SK-N-SH (cell line): ENCODE measurements around the gene SPTB. TPM values are rescaled to one million over a fixed set of nuclear protein-coding genes. Genes with fewer than 3 reads are reported as not detected.

Experiments
- CTCF ChIA-PET: fragments of 300-600, 350-600 bp; formaldehyde crosslinking; extraction: SDS; loops from one replicate; lab custom pipeline; 2021; lab: Yijun Ruan, JAX
- POLR2A ChIA-PET: fragments of 350-600 bp; sonication (Branson Sonifier 250); formaldehyde crosslinking; extraction: SDS; loops from one replicate; lab custom pipeline; 2020; ENCODE audit warnings: antibody characterized with exemption, inconsistent platforms; lab: Yijun Ruan, JAX
- DNase-seq: peaks from one replicate; pipeline ENCODE4 v3.0.0; 2012
- H2AFZ ChIP-seq: fragments of 200-600 bp; sonication (generic); 2 replicates; pipeline ENCODE4 v1.8.1; 2016; ENCODE audit warnings: antibody characterized with exemption, mild to moderate bottlenecking, low read depth
- H3F3A ChIP-seq: fragments of 200-600 bp; sonication (generic); replicated peaks from 2 replicates; pipeline ENCODE3; 2016; ENCODE audit warnings: antibody characterized with exemption, mild to moderate bottlenecking; ENCODE audit not compliant: insufficient read depth
- H3K27ac ChIP-seq, 2 experiments: fragments of 200-500 bp in 1 of 2; fragments of 200-600 bp in 1 of 2; sonication (Bioruptor generic) in 1 of 2; sonication (generic), shearing (Covaris generic) in 1 of 2; 2 replicates each; pipeline versions ENCODE4 v1.5.1 to v1.6.1; 2014 to 2016; ENCODE audit warnings: low read depth in 2 of 2, inconsistent platforms in 1 of 2, low read length in 1 of 2, mild to moderate bottlenecking in 1 of 2, mixed read lengths in 1 of 2
- H3K27me3 ChIP-seq: fragments of 200-600 bp; sonication (generic), shearing (Covaris generic); 2 replicates; pipeline ENCODE4 v1.6.1; 2016; ENCODE audit warnings: mixed run types; ENCODE audit not compliant: insufficient read depth
- H3K36me3 ChIP-seq, 2 experiments: fragments of 200-500 bp in 1 of 2; fragments of 200-600 bp in 1 of 2; sonication (Bioruptor generic) in 1 of 2; sonication (generic) in 1 of 2; replicated peaks in 1 of 2; 2 replicates each; pipeline versions ENCODE3 to v1.5.1; 2014 to 2016; ENCODE audit warnings: low read length in 1 of 2, mild to moderate bottlenecking in 1 of 2; ENCODE audit not compliant: insufficient read depth in 2 of 2, control insufficient read depth in 1 of 2
- H3K4me1 ChIP-seq, 2 experiments: fragments of 200-500 bp in 1 of 2; fragments of 200-600 bp in 1 of 2; sonication (Bioruptor generic) in 1 of 2; sonication (generic), shearing (Covaris generic) in 1 of 2; 2 replicates each; pipeline versions ENCODE4 v1.5.1 to v1.6.1; 2014 to 2016; ENCODE audit warnings: low read depth in 1 of 2, low read length in 1 of 2, mixed run types in 1 of 2; ENCODE audit not compliant: insufficient read depth in 2 of 2, control insufficient read depth in 1 of 2
- H3K4me2 ChIP-seq: fragments of 200-600 bp; sonication (generic), shearing (Covaris generic); 2 replicates; pipeline ENCODE4 v1.6.1; 2017; ENCODE audit warnings: mixed run types
- H3K4me3 ChIP-seq, 2 experiments: fragments of 200-500 bp in 1 of 2; fragments of 200-600 bp in 1 of 2; sonication (Bioruptor generic) in 1 of 2; sonication (generic), shearing (Covaris generic) in 1 of 2; 2 replicates each; pipeline versions ENCODE4 v1.5.1 to v1.8.1; 2014 to 2016; ENCODE audit warnings: low read depth in 2 of 2, inconsistent platforms in 1 of 2, low read length in 1 of 2, mild to moderate bottlenecking in 1 of 2, mixed read lengths in 1 of 2, moderate library complexity in 1 of 2
- H3K79me2 ChIP-seq: fragments of 200-600 bp; sonication (generic); 2 replicates; pipeline ENCODE4 v1.8.1; 2017; ENCODE audit warnings: mild to moderate bottlenecking; ENCODE audit not compliant: insufficient read depth
- H3K9ac ChIP-seq: fragments of 200-600 bp; sonication (generic); 2 replicates; pipeline ENCODE4 v1.6.1; 2017; ENCODE audit warnings: mixed run types
- H3K9me2 ChIP-seq: fragments of 200-600 bp; sonication (generic); 2 replicates; pipeline ENCODE4 v1.6.1; 2017; ENCODE audit warnings: mixed run types
- H3K9me3 ChIP-seq: fragments of 200-600 bp; sonication (generic); 2 replicates; pipeline ENCODE4 v1.6.1; 2017; ENCODE audit warnings: mixed run types, mild to moderate bottlenecking, moderate library complexity
- H4K20me1 ChIP-seq: fragments of 200-600 bp; sonication (generic); 2 replicates; pipeline ENCODE4 v1.6.1; 2017; ENCODE audit warnings: mild to moderate bottlenecking, mixed run types; ENCODE audit not compliant: insufficient read depth
- EZH2phosphoT487 ChIP-seq: fragments of 200-600 bp; sonication (generic); IDR thresholded peaks from 2 replicates; pipeline ENCODE4 v1.6.1; 2017; ENCODE audit warnings: low read depth, mixed run types, mild to moderate bottlenecking, antibody characterized with exemption, moderate library complexity, borderline replicate concordance
- FOSL2 ChIP-seq: IDR thresholded peaks from 2 replicates; pipeline ENCODE4 v1.4.0; 2012; ENCODE audit warnings: low read depth, mild to moderate bottlenecking, moderate library complexity, borderline replicate concordance
- MXI1 ChIP-seq: IDR thresholded peaks from 2 replicates; pipeline ENCODE4 v1.6.1; 2012; ENCODE audit warnings: mild to moderate bottlenecking, low read depth, low read length, improper control_type of control experiment
- NRF1 ChIP-seq: IDR thresholded peaks from 2 replicates; pipeline ENCODE4 v1.6.1; 2012; ENCODE audit warnings: low read depth, mild to moderate bottlenecking, low read length
- POLR2AphosphoS5 ChIP-seq: IDR thresholded peaks from 2 replicates; pipeline ENCODE4 v1.6.1; 2012; ENCODE audit warnings: low read depth, low read length
- RAD21 ChIP-seq: IDR thresholded peaks from 2 replicates; pipeline ENCODE4 v1.6.1; 2012; ENCODE audit warnings: mild to moderate bottlenecking, low read length
- SMC3 ChIP-seq: IDR thresholded peaks from 2 replicates; pipeline ENCODE4 v1.6.1; 2012; ENCODE audit warnings: low read depth, low read length, improper control_type of control experiment
- TAF1 ChIP-seq: IDR thresholded peaks from 2 replicates; pipeline ENCODE4 v1.6.1; 2012; ENCODE audit warnings: low read depth, mild to moderate bottlenecking, low read length, moderate library complexity, borderline replicate concordance
- YY1 ChIP-seq: IDR thresholded peaks from 2 replicates; pipeline ENCODE4 v1.4.0; 2012; ENCODE audit warnings: low read depth, mild to moderate bottlenecking
- WGBS: methylation state at CpG from one replicate; pipeline ENCODE4 v1.1.6; 2017; ENCODE audit warnings: low lambda C conversion rate; 5-methylcytosine and 5-hydroxymethylcytosine counted together
- polyA plus RNA-seq, 3 experiments: library from polyadenylated mRNA; depleted of rRNA; stranded (reverse); fragments of >200 nt; gene quantifications; 2 replicates each; pipeline ENCODE4 v1.2.3, GENCODE V29; 2012
- TF ChIP-seq, protein P1 (sequence below): fragments of 150-350 bp; IDR thresholded peaks from 2 replicates; pipeline ENCODE4 v1.6.1; 2016; ENCODE audit warnings: mild to moderate bottlenecking, low read depth, low read length
- TF ChIP-seq, protein P2 (sequence below): IDR thresholded peaks from 2 replicates; pipeline ENCODE4 v1.4.0; 2012; ENCODE audit warnings: low read depth, borderline replicate concordance
- TF ChIP-seq, protein P3 (sequence below): IDR thresholded peaks from 2 replicates; pipeline ENCODE4 v1.4.0; 2012; ENCODE audit warnings: low read depth, borderline replicate concordance

SPTB gene
- polyA plus RNA-seq, 1 of the 3 experiments (the other 2 are of a cell fraction) = 0.15 TPM

DNA sequence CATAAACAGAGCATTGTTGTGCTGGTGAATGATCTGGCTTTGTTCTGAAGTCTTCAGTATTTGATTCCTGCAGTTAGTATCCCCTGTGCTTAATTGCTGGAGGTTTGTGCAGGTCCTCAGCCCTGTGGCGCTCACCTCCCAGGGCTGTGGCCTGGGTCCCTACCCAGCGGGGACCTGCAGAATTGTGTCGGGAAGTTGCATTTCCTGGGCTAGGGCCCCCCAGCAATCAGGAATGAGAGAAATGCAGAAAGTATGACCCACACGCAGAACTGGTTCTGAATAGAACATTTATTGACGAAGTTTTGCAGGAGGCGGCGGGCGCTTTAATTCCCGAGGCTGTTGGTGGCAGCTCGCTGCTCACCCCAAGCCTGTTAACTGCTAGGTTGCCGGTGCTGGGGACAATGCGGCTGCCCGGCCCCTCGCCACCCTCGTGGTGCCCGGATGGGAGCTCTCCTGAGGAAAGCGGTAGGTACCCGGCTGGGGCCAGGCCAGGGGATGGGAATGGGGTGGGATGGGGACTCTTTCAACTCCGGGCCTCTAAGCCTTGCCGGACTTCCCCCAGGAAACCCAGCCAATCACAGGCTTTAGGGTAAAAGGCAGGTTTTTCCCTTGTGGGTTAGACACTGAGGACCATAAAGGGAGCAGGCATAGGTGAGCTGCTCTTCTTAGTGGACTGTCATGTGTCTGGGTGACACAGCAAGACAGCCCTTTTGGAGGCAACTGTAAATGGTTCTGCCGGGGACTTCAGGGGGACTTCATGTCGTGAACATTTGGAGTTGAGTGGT lies 163.9 kb downstream of the SPTB start:
- Histone ChIP-seq H2AFZ (no peak overlapping the region), H3K79me2 (peaks cover 40% of the 10 kb centered on the region), H3K4me3 (no peak overlapping the region), H3K9me3 (peaks cover 11% of the 10 kb centered on the region), H3K9ac (no peak overlapping the region), H3K4me1 (peaks cover 6 to 8% of the 10 kb centered on the region in 2 experiments; a peak in 2 of 4 replicates), H3K4me2 (no peak overlapping the region), H4K20me1 (no peaks in the 10 kb centered on the region), H3K36me3 (peaks cover 0 to 10% of the 10 kb centered on the region in 2 experiments), H3K9me2 (no peaks in the 10 kb centered on the region), H3K27ac (no peak overlapping the region; a peak in 1 of 4 replicates), H3K27me3 (no peaks in the 10 kb centered on the region), H3F3A (no peaks in the 10 kb centered on the region)
- TF ChIP-seq SMC3 (no peak), POLR2AphosphoS5 (no peak)
- TF ChIP-seq, protein P1, sequence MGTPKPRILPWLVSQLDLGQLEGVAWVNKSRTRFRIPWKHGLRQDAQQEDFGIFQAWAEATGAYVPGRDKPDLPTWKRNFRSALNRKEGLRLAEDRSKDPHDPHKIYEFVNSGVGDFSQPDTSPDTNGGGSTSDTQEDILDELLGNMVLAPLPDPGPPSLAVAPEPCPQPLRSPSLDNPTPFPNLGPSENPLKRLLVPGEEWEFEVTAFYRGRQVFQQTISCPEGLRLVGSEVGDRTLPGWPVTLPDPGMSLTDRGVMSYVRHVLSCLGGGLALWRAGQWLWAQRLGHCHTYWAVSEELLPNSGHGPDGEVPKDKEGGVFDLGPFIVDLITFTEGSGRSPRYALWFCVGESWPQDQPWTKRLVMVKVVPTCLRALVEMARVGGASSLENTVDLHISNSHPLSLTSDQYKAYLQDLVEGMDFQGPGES = no peak
- ChIA-PET POLR2A (no interaction called here), CTCF (interaction anchor here (1.2 kb wide), 1 partner anchor 17 kb away, joined by 3 read pairs; no protein-coding TSS in a partner anchor)
- DNase-seq = no peak
- 96% methylated on average over 21 of the region's 22 CpGs for WGBS

DNA sequence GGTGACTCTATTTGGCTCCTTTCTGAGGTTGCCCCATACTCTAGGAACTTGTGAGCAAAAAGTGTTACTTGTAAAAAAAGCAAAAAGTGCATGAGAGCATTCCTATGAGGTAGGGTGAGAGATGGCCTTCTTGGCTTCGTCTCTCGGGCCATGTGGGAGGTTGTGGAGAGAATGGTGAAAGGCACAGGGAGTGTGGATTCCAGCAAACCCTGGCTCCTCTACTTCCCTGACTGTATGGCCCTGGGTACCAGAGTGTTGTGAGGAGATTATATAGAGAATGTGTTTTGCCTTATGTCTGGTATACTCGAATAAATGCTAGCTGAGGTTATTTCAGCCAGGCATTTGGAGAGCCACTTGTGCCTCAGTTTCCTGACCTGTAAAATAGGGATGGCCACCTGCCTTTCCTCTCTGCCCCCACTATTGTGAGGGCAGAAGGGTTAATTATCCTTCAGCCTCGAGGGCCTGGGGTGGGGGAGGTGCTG lies 164.5 kb downstream of the SPTB start:
- DNase-seq = no peak
- TF ChIP-seq, protein P2, sequence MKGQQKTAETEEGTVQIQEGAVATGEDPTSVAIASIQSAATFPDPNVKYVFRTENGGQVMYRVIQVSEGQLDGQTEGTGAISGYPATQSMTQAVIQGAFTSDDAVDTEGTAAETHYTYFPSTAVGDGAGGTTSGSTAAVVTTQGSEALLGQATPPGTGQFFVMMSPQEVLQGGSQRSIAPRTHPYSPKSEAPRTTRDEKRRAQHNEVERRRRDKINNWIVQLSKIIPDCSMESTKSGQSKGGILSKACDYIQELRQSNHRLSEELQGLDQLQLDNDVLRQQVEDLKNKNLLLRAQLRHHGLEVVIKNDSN = no peak
- no peak for TF ChIP-seq POLR2AphosphoS5
- TF ChIP-seq EZH2phosphoT487 = no peak
- TF ChIP-seq NRF1 = no peak
- no peak for TF ChIP-seq TAF1
- TF ChIP-seq SMC3 = no peak
- TF ChIP-seq, protein P3, sequence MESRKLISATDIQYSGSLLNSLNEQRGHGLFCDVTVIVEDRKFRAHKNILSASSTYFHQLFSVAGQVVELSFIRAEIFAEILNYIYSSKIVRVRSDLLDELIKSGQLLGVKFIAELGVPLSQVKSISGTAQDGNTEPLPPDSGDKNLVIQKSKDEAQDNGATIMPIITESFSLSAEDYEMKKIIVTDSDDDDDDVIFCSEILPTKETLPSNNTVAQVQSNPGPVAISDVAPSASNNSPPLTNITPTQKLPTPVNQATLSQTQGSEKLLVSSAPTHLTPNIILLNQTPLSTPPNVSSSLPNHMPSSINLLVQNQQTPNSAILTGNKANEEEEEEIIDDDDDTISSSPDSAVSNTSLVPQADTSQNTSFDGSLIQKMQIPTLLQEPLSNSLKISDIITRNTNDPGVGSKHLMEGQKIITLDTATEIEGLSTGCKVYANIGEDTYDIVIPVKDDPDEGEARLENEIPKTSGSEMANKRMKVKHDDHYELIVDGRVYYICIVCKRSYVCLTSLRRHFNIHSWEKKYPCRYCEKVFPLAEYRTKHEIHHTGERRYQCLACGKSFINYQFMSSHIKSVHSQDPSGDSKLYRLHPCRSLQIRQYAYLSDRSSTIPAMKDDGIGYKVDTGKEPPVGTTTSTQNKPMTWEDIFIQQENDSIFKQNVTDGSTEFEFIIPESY = no peak
- no peak for TF ChIP-seq FOSL2
- TF ChIP-seq MXI1 = no peak
- TF ChIP-seq YY1 = no peak
- no peak for TF ChIP-seq RAD21
- Histone ChIP-seq H3K79me2 (peaks cover 42% of the 10 kb centered on the region), H3K4me1 (peaks cover 5 to 6% of the 10 kb centered on the region in 2 experiments; a peak in 2 of 4 replicates), H3K4me3 (no peak overlapping the region), H3K27me3 (no peaks in the 10 kb centered on the region), H3K9me2 (no peaks in the 10 kb centered on the region), H3K27ac (no peak overlapping the region; a peak in 1 of 4 replicates), H3F3A (no peaks in the 10 kb centered on the region), H4K20me1 (no peaks in the 10 kb centered on the region), H3K36me3 (peaks cover 0 to 10% of the 10 kb centered on the region in 2 experiments), H3K9me3 (peaks cover 11% of the 10 kb centered on the region), H3K9ac (no peak overlapping the region), H3K4me2 (no peak overlapping the region), H2AFZ (no peak overlapping the region)
- ChIA-PET CTCF (interaction anchor here (1.0 to 1.2 kb wide), 2 partner anchors 16 to 50 kb away, joined by 3 read pairs; no protein-coding TSS in a partner anchor), POLR2A (no interaction called here)
- 89% methylated on average over 4 of the region's 4 CpGs for WGBS
